GM20000 (cell line): Measurements from ENCODE around the gene ZBTB2.
"Not testable (repeated sequence)": the region's sequence is repeated elsewhere in the genome, so short reads cannot be mapped to it uniquely, and the experiment has no call there.

Source experiments
- DNase-seq: peaks from one replicate; pipeline ENCODE4 v3.0.0; 2012; ENCODE audit warnings: low spot score
- CTCF ChIP-seq: IDR thresholded peaks from 2 replicates; pipeline ENCODE4 v1.5.1; 2012; ENCODE audit warnings: mild to moderate bottlenecking, control low read depth; ENCODE audit errors: extremely low read depth, missing control alignments

The ZBTB2 gene

GRCh38 chr6:151317103-151317994 lies 74.0 kb downstream of the ZBTB2 start:
- TF ChIP-seq CTCF = no peak
- no peak for DNase-seq

GRCh38 chr6:151315661-151316060 lies 75.7 kb downstream of the ZBTB2 start:
- not testable (repeated sequence) for DNase-seq
